Kasumi-1 (cell line): ENCODE data around the gene NDRG3.
"Not testable (repeated sequence)": the region's sequence is repeated elsewhere in the genome, so short reads cannot be mapped to it uniquely, and the experiment has no call there.

Experiments used
- DNase-seq, 2 experiments: peaks; one replicate each; lab custom pipeline; 2025; lab: John Stamatoyannopoulos, UW

NDRG3 gene

GRCh38 chr20:36687850-36688249, 58.0 kb downstream of the NDRG3 start:
- DNase-seq = no peak

- no peak for DNase-seq
These were observed 58.9 kb downstream of the NDRG3 start for GRCh38 chr20:36686944-36687343.

GRCh38 chr20:36686504-36686903, 59.4 kb downstream of the NDRG3 start:
- DNase-seq = no peak

GRCh38 chr20:36684747-36685146, 61.1 kb downstream of the NDRG3 start:
- no peak for DNase-seq

GRCh38 chr20:36682311-36682710, 63.6 kb downstream of the NDRG3 start:
- no peak for DNase-seq

- DNase-seq = no peak
These were observed 68.5 kb downstream of the NDRG3 start for GRCh38 chr20:36677422-36677771.

- no peak for DNase-seq
These were observed 69.0 kb downstream of the NDRG3 start for GRCh38 chr20:36676701-36677421.

- not testable (repeated sequence) for DNase-seq
These were observed 70.3 kb downstream of the NDRG3 start for GRCh38 chr20:36675545-36675944.

GRCh38 chr20:36672991-36673390, 72.9 kb downstream of the NDRG3 start:
- DNase-seq = no peak

- DNase-seq = no peak
These were observed 75.1 kb downstream of the NDRG3 start for GRCh38 chr20:36670665-36671357.

- DNase-seq = peak in 1 of 2 experiments; percentile 35
These were observed 79.6 kb downstream of the NDRG3 start for GRCh38 chr20:36666181-36666740.

- no peak for DNase-seq
These were observed 82.9 kb downstream of the NDRG3 start for GRCh38 chr20:36663031-36663430.

- peak; percentile 68 to 69 for DNase-seq
These were observed 87.6 kb downstream of the NDRG3 start for GRCh38 chr20:36658300-36658699.

GRCh38 chr20:36656733-36657132, 89.2 kb downstream of the NDRG3 start:
- DNase-seq = no peak

GRCh38 chr20:36655004-36655403, 90.9 kb downstream of the NDRG3 start:
- no peak for DNase-seq

GRCh38 chr20:36654506-36654905, 91.4 kb downstream of the NDRG3 start:
- no peak for DNase-seq

- no peak for DNase-seq
These were observed 92.4 kb downstream of the NDRG3 start for GRCh38 chr20:36653456-36653855.

- no peak for DNase-seq
These were observed 98.4 kb downstream of the NDRG3 start for GRCh38 chr20:36647196-36648121.

GRCh38 chr20:36646678-36647077, 99.2 kb downstream of the NDRG3 start:
- DNase-seq = no peak

GRCh38 chr20:36645998-36646397, 99.9 kb downstream of the NDRG3 start, which contains the start of gene SLA2:
Gene SLA2, minus strand, starts transcription at chr20:36646196. Its CDS starts 4,861 bp downstream, at chr20:36641335.
- peak; percentile 95 to 96 for DNase-seq

GRCh38 chr20:36645353-36645752, 100.5 kb downstream of the NDRG3 start:
- no peak for DNase-seq

GRCh38 chr20:36644706-36645095, 101.2 kb downstream of the NDRG3 start:
- no peak for DNase-seq
